Stimulated activated CD8-positive, alpha-beta memory T cell treated with anti-CD3 and anti-CD28 coated beads, Interleukin-7, amount 100 ng/mL, for 4 hours (primary cell): ENCODE measurements around the gene LAX1.
"Not testable (repeated sequence)": the region's sequence is repeated elsewhere in the genome, so short reads cannot be mapped to it uniquely, and the experiment has no call there.

Experiments used
- DNase-seq, 2 donors: peaks; one replicate each; pipeline ENCODE4 v3.0.0-alpha.2; 2020; ENCODE audit warnings: low read depth in 2 of 2

LAX1 gene, protein sequence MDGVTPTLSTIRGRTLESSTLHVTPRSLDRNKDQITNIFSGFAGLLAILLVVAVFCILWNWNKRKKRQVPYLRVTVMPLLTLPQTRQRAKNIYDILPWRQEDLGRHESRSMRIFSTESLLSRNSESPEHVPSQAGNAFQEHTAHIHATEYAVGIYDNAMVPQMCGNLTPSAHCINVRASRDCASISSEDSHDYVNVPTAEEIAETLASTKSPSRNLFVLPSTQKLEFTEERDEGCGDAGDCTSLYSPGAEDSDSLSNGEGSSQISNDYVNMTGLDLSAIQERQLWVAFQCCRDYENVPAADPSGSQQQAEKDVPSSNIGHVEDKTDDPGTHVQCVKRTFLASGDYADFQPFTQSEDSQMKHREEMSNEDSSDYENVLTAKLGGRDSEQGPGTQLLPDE

DNA sequence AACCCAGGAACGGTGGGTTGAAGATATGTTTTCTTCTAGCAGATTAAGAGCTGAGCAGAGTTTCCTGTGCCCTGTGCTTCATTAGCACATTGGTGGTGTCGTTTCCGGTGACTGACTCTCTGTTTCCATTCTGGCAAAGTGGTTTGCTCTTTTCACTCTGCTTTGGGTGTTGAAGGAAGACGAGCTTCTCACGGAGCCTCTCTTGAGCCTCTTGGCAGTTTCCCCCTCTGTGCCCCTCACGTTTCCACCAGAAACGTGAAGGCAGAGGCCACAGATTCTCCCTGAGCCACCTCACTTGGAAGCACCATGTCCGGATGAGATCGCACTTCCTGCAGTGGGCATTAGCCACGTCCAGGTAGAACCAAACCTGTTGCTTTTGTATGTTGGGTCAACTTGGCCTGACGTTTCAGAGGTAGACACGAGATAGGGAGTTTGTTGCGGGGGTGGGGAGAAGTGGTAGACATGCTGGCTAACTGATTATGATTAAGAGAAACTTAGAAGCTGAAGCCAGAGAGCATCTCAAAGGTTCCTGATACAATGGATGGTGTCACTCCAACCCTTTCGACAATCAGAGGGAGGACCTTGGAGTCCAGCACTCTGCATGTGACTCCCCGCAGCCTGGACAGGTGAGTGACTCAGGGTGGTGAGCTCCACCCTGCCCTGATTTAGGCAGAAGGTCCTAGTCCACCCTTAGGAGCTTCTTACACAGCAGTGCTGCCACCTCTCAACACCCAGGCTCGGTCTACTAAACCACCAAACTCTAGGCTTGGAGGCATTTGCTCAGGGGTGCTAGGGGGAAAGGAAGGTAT lies at the start of gene LAX1:
TSS of gene LAX1 (plus strand) at position 155 of the 809 bp plus-strand sequence. CDS start at position 538, 383 bp downstream.
- DNase-seq, result peak; percentile 69 to 85

DNA sequence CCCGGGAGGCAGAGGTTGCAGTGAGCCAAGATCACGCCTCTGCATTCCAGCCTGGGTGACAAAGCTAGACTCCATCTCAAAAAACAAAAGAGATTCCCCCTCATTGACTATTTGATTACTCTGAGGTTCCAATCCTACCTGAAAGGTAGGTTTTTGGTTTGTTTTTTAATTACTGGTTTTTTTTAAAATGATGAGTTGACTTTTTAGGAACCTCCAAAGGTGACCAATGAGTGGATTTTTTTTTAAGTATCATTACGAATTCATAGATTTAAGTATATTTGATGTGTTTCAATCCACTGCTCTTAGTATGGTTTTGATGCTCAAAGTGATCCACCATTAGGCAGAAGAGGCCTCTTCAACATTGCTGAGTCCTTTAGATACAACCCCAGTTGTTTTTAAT lies 47.9 kb upstream of the LAX1 start:
- no peak for DNase-seq

DNA sequence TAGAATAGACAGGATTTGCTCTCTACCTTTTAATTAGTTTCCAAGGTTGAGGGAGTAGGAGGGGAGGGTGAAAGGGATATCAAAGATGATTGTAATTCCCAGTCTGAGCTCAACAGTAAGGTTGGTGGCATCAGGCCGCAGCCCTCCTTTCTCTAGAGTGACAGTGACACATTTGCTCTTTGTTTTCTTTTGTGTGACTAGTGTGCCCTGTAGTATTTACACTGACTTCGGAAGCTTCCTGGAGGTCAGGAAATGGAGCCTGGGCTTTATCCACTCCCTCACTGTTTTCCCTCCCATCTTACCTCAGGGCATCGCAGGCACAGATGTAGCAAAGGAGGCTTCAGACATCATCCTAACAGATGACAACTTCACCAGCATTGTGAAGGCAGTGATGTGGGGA lies 44.7 kb upstream of the LAX1 start:
- no peak for DNase-seq

DNA sequence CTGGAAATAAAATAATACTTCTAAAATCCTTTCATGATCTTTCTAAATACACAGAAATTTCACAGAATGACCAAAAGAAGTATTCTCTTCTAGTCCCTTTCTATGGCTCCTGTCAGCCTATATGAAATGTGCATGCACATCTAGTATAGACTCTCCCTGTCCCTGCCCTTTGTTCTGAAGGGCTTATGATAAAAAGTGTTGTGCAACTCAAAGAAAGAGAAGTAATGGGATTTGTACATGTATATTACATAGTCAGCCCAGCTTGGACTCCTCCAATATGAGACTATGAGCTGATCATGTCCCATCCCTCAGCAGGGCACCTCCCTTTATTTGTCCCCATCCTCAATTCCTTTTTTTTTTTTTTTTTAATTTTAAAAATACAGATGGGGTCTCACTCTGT lies 42.1 kb upstream of the LAX1 start:
- DNase-seq, result no peak

DNA sequence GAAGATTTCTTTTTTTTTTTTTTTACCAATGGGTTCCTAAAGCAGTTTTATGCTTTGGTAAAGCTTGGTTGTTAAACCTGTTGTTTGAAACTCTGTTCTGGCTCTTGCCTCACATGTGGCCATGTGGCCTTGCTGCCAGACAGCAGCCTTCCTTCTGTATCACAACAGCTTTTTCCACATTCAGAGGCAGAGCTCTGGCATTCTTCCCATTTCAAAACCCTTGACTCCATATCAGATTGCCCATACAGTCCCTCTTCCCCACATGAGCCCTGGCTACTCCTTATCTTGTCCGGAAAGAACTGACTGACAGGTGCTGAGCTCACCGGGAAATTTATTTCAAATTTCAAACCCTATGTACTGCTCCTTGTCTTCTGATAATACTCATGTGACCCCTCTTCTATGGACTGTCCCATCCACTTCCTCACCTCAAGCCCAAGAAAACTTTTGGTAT lies 38.5 kb upstream of the LAX1 start:
- no peak for DNase-seq

DNA sequence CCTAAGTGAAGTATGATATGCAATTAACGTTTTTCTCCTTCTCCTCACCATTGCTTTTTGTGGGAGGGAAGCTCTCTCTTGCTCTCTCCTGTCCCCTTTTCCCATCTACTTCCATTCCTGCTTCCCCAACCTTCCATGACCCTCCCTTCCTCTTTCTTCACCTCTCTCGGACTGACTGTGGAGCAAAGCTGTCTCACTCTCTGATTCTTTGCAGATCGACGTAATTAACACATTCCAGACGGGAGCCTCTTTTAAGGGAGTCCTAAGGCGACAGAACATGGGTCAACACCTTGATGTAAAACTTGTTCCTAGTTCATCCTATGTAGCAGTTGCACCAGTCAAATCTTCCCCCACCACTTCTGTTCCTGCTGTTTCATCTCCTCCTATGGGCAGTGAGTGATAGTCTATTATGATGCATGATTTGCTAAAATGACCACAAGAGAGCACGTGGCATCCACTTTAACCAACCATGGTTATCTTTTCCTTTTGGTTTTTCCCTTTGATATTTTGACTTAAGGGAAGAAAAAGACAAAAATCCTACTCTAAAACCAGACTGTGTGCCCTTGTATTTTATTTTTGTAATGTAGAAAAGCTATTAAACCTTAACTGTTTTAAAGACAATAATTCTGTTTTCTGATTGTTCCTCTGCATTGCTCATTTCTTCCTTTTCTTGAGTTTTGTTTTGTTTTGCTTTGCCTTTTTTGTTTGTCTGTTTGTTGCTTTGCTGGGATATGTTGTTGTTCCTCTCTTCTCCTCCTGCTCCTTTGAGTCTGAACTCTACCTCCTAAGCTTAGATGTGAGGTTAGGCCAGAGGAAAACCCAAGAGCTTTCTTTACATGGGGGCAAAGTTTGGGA lies 31.7 kb upstream of the LAX1 start:
- no peak for DNase-seq

DNA sequence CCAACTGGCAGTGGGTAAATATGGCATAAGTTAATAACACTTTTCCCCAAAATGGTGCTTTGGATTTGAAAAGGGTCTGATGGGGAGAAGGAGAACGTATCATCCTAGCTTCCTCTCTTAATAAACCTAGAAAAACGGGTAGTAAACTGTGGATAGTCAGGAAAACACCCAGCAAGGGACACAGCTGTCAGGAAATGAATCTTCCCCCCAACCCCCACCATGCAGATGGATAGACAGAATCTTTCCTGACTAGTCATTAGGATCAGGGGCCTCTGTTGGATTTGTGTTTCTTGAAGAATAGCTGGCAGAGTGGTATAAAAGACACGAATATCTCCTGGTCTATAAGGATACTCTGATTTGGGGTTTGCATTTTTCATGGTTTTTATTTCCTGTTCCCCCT lies 22.5 kb upstream of the LAX1 start:
- DNase-seq, result no peak

DNA sequence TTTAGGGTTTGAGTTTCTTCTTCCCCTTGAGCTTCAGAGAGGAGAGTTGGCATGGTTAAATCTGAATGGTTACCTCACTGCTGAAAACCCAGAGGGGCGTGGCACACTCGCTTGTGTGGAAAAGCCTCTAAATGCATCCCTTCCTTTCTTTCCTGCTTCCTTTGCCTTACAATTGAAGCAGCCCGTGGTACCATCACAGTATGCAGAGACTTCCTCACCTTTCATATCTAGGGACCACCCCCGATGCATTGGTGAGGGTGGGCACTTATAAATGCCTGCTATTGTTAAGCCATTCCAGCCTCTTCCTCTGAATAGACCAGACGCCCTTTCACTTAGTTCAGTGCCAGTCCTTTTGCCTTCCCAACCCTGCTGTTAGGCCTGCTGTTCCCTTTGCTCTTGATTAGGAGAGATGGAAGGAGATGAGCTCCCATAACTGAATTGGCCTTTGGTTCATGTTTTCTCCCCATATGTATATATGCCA lies 21.9 kb upstream of the LAX1 start:
- no peak for DNase-seq

DNA sequence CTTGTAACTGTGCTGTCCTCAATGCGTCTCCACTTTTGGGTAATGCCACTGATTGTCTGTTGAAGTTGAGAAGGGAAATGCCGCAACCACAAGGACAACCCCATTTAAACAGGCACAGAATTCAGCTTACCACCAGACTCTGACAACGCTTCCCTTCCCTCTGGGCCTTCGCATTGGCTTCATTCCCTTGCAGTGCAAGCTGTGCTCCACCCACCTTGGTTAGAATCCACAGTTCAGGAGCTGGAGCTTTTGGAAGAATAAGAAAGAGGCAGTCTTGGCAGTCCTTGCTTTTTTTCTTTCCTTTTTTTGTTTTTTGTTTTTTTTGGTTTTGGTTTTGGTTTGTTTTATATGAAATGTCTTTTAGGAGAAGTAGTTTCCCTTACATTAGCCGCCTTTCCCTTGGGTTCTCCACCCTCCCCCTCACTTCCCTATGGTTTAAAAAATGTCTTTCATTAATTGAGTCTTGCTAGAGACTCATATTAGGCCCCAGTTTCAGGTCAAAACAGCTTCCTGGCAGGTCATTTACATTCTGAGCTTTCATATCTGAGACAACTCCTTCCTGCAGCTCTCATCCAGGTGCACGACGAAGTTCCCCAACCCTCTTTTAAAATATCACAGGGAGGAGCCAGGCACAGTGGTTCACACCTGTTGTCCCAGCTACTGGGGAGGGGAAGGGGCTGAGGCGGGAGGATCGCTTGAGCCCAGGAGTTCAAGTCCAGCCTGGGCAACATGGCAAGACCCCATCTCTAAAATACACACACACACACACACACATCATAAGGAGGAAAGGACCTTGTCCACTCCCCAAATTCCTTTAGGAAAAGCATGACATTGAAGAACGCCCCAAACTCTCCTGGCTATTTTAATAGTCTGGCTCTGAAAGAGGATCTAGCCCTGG lies 20.7 kb upstream of the LAX1 start:
- no peak for DNase-seq

DNA sequence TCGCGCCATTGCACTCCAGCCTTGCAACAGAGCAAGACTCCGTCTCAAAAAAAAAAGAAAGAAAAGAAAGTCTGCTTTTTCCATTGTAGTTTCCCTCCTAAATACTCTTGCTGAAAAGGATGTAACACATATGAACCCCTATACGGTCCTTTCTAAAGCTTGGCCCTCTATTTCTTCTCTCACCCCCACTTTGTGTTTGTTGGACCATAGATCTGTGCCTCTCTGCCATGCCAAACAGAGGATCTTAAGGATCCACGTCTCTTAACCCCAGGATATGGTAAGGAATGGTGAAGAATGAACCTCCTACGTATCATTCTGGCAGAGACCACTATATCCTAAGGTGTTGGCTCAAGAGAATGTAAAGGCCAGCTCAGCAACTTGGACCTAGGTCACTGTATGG lies 18.7 kb upstream of the LAX1 start:
- DNase-seq, result no peak

DNA sequence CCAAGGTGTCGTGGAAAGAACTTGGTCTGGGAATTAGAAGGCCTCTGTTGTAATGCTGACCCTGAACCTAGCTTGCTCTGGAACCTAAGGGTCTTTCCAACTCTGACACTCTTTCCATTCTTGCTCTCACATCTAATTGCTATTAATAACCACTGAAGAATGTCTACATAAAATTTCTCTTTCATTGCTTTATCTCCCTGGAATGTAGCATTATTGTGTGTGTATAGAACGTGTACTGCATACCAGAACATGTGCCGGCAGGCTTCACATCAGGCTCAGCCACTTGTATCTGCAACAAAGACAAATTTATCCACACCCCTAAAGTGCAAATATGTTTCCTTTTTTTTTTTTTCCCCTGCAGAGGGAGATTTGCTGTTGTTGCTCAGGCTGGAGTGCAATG lies 13.9 kb upstream of the LAX1 start:
- no peak for DNase-seq

DNA sequence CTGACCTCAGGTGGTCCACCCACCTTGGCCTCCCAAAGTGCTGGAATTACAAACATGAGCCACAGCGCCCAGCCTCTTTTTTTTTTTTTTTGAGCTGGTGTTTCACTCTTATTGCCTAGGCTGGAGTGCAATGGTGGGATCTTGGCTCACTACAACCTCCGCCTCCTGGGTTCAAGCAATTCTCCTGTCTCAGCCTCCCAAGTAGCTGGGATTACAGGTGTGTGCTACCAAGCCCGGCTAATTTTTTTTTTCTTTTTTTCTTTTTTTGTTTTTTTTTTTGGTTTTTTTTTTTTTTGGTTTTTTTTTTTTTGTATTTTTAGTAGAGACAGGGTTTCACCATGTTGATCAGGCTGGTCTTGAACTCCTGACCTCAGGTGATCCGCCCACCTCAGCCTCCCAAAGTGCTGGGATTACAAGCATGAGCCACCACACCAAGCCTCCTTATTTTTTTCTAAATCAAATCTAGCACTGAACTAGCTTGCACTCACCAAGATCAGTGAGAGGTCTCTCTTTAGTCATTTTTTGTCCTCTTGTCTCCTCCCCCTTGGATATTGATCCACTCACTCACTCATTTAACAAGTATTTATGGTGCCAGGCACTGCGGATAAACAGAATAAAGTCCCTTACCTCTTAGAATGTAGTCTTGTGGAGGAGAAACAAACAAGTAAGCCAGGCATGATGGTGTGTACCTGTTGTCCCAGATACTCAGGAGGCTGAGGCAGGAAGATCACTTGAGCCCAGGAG lies 13.2 kb upstream of the LAX1 start:
- DNase-seq, result not testable (repeated sequence)

DNA sequence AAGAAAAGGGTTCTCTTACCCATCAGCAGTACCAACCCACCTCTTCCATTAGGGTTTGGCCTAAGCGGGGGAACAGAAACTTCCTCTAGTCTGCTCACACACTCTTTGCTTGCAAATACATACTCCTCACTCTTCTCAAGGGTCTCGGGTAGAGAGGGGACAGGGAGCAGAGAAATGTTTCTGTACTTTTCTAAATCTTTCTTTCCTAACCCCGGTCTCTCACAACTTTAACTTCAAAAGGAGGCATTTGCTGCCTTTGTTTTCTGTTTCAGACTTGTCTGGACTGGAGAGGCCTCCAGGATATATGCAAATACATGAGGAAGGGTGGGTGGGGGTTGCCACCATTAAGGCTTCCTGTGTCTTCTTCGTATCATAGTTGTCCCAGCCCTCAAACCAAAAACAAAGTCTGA lies 10.5 kb upstream of the LAX1 start:
- DNase-seq, result no peak

DNA sequence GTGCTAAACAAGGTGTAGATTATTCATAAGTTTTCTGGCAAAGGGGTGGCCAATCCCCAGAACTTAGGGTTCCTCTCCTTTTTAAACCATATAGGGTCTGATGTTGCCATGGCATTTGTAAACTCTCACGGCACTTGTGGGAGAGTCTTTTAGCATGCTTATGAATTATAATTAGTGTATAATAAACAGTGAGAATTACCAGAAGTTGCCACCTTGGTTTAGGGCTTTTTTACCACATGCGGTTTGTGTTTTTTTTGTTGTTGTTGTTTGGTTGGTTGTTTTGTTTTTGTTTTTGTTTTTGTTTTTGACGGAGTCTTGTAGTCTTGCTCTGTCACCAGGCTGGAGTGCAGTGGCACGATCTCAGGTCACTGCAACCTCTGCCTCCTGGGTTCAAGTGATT lies 8.9 kb upstream of the LAX1 start:
- no peak for DNase-seq

DNA sequence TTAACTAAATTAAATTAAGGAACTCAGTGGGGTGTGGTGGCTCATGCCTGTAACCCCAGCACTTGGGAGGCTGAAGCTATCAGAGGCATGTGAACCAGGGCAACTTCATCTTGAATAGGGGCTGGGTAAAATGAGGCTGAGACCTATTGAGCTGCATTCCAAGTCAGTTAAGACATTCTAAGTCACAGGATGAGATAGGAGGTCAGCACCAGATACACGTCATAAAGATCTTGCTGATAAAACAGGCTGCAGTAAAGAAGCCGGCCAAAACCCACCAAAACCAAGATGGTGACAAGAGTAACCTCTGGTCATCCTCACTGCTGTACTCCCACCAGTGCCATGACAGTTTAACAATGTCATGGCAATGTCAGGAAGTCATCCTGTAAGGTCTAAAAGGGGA lies 6.2 kb upstream of the LAX1 start:
- DNase-seq, result not testable (repeated sequence)

DNA sequence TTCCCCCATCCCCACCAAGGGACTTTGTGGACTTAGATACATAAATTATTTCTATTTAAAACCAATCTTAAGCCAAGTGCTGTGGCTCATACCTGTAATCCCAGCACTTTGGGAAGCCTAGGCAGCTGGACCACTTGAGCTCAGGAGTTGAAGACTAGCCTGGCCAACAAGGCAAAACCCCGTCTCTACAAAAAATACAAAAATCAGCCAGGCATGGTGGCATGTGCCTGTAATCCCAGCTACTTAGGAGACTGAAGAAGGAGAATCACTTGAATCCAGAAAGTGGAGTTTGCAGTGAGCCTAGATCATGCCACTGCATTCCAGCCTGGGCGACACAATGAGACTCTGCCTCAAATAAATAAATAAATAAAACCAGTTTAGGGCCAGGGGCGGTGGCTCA lies 4.5 kb upstream of the LAX1 start:
- DNase-seq, result no peak

DNA sequence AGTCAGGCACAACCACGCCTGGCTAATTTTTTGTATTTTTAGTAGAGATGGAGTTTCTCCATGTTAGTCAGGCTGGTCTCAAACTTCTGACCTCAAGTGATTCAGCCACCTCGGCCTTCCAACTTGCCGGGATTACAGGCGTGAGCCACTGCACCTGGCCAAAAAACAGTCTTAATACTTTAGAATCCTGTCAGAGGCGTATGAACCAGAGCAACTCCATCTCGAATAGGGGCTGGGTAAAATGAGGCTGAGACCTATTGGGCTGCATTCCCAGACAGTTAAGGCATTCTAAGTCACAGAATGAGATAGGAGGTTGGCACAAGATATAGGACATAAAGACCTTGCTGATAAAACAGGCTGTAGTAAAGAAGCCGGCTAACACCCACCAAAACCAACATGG lies 3.0 kb upstream of the LAX1 start:
- DNase-seq, result not testable (repeated sequence)

DNA sequence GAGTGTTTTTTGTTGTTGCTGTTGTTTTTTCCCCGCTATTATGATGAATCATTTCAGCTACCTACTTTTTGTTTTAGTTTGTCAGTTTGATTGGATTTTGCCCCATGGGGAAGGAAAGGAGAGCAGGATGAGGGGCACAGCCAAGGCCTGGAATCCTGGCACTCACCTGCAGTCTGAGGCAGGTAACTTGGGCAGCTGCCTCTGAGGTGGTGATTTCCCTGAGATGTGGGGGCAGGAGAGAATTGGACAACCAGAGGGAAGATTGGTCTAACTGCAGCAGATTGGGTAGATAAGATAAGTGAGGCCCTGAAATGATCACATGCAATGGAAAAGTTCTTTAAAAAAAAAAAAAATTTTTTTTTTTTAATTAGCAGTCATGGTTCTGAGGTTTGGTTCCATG lies 1.5 kb upstream of the LAX1 start:
- no peak for DNase-seq

DNA sequence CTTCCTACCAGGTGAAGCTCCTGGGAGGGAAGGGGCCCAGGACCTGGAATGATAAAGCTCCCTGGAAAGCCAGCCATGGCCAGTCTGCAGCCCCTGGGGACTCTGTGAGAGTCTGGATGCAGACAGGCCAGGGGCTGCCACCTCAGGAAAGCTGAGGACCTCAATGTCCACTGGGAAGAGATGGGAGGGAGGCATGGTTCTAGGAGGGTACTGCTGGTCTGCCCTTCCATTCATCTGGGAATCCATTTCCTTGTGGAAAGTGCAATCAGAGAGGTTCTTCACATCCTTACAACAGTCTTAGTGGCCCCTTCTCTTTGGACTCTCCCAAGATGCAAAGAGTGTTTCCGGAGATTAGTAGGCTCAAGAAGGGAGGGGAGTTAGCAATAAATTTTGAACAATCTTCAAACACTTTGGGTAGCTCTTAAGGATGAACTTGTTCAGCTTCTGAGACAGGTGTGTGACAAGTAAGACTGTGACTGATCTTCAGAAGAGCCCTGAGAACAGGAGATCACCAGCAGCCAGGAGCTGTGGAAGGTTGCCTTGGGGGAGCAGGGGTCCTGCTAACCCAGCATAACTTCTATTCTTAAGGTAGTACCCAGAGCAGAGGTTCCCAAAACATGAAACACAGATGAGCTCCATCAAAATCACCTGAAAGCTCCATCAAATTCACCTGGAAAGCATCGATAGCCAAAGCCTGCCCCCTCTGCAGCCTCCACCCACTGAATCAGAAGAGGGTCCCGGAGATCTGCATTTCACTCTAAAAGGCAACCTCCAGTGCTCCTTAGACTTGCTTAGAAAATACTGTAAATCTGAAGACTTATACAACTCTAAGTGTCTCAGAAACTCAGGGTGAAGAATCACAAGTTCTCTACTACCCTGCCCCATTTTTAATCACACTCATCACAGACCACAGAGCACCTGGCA lies 616 bp upstream of the LAX1 start:
- no peak for DNase-seq
